Skeletal muscle satellite cell (primary cell): Measurements from ENCODE around the gene IMMP2L.

Experiments
- H3K27me3 ChIP-seq: 2 replicates; pipeline ENCODE4 v1.7.0; 2013; ENCODE audit warnings: low read length; ENCODE audit not compliant: control insufficient read depth, insufficient read depth
- H3K36me3 ChIP-seq: 2 replicates; pipeline ENCODE4 v1.7.0; 2013; ENCODE audit warnings: mild to moderate bottlenecking, control low read depth, low read length; ENCODE audit not compliant: insufficient read depth
- H3K4me1 ChIP-seq: 2 replicates; pipeline ENCODE4 v1.7.0; 2013; ENCODE audit warnings: low read length; ENCODE audit not compliant: control insufficient read depth, insufficient read depth
- H3K4me2 ChIP-seq: 2 replicates; pipeline ENCODE4 v1.7.0; 2013; ENCODE audit warnings: mild to moderate bottlenecking, low read length
- H3K4me3 ChIP-seq: 2 replicates; pipeline ENCODE4 v1.7.0; 2013; ENCODE audit warnings: low read length
- H3K9ac ChIP-seq: 2 replicates; pipeline ENCODE4 v1.7.0; 2013; ENCODE audit warnings: mild to moderate bottlenecking, low read depth, low read length, moderate library complexity
- H3K9me3 ChIP-seq: replicated peaks from 2 replicates; pipeline ENCODE4 v1.7.0; 2013; ENCODE audit warnings: mild to moderate bottlenecking, control low read depth, low read length

The IMMP2L gene

GRCh38 chr7:110880971-110881370 is 681.3 kb downstream of the IMMP2L start:
- H3K4me2 ChIP-seq, result no peak overlapping the region
- H3K27me3 ChIP-seq, result no peaks in the 10 kb centered on the region
- no peak overlapping the region for H3K4me3 ChIP-seq
- H3K36me3 ChIP-seq, result no peaks in the 10 kb centered on the region
- no peak overlapping the region for H3K9ac ChIP-seq
- no peaks in the 10 kb centered on the region for H3K9me3 ChIP-seq
- no peaks in the 10 kb centered on the region for H3K4me1 ChIP-seq

DNA sequence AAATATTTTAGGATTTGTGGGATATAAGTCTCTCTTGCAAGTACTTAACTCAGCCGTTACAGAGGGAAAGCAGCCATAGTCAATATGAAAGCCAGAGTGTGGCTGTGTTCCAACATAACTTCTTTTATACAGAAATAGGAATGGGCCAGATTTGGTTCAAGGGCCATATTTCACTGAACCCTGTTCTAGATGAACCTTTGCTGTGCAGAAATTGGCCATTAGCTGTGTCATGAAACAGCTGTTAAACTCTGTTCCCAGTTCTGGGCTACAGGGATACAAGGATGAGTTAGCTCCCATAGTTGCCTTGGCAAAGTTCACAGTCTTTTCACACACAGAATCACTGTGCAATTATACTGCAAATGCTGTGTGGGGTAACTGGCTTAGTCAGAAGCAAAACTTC is 685.3 kb downstream of the IMMP2L start:
- no peaks in the 10 kb centered on the region for H3K36me3 ChIP-seq
- no peaks in the 10 kb centered on the region for H3K4me1 ChIP-seq
- H3K27me3 ChIP-seq, result no peaks in the 10 kb centered on the region
- no peak overlapping the region for H3K4me3 ChIP-seq
- H3K9ac ChIP-seq, result no peak overlapping the region
- H3K9me3 ChIP-seq, result no peaks in the 10 kb centered on the region
- H3K4me2 ChIP-seq, result no peak overlapping the region

- Histone ChIP-seq H3K9ac (no peak overlapping the region), H3K4me1 (no peaks in the 10 kb centered on the region), H3K9me3 (no peaks in the 10 kb centered on the region), H3K4me2 (no peak overlapping the region), H3K4me3 (no peak overlapping the region), H3K27me3 (no peaks in the 10 kb centered on the region), H3K36me3 (no peaks in the 10 kb centered on the region)
These were observed 686.9 kb downstream of the IMMP2L start for GRCh38 chr7:110875346-110875745.

GRCh38 chr7:110871856-110872255 is 690.4 kb downstream of the IMMP2L start:
- Histone ChIP-seq H3K36me3 (no peaks in the 10 kb centered on the region), H3K9me3 (no peaks in the 10 kb centered on the region), H3K4me3 (no peak overlapping the region), H3K9ac (no peak overlapping the region), H3K4me2 (no peak overlapping the region), H3K4me1 (no peaks in the 10 kb centered on the region), H3K27me3 (no peaks in the 10 kb centered on the region)

- H3K4me3 ChIP-seq, result no peak overlapping the region
- no peak overlapping the region for H3K9ac ChIP-seq
- H3K4me2 ChIP-seq, result no peak overlapping the region
- H3K9me3 ChIP-seq, result no peaks in the 10 kb centered on the region
- H3K4me1 ChIP-seq, result no peaks in the 10 kb centered on the region
- H3K27me3 ChIP-seq, result no peaks in the 10 kb centered on the region
- no peaks in the 10 kb centered on the region for H3K36me3 ChIP-seq
These were observed 691.4 kb downstream of the IMMP2L start for GRCh38 chr7:110870926-110871325.

DNA sequence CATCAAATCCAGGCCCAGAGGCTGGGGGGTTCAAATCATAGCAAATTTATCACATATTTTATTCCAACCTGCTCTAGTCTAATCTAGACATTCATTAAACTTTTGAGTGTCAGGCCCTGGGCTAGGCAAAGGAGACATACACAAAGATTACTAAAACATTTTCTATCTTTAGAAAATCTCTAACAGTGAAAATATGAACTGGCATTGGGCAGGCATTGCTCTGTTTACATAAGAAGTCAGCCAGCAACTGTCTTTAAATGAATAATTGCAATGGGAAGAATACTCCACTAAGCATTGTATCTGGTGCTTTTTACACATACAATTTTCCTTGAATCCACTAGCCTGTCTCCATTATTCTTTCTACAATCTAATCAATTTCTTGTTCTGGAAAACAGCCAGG is 693.8 kb downstream of the IMMP2L start:
- H3K4me3 ChIP-seq, result no peak overlapping the region
- H3K9me3 ChIP-seq, result no peaks in the 10 kb centered on the region
- no peaks in the 10 kb centered on the region for H3K27me3 ChIP-seq
- H3K9ac ChIP-seq, result no peak overlapping the region
- no peaks in the 10 kb centered on the region for H3K4me1 ChIP-seq
- H3K4me2 ChIP-seq, result no peak overlapping the region
- H3K36me3 ChIP-seq, result no peaks in the 10 kb centered on the region

DNA sequence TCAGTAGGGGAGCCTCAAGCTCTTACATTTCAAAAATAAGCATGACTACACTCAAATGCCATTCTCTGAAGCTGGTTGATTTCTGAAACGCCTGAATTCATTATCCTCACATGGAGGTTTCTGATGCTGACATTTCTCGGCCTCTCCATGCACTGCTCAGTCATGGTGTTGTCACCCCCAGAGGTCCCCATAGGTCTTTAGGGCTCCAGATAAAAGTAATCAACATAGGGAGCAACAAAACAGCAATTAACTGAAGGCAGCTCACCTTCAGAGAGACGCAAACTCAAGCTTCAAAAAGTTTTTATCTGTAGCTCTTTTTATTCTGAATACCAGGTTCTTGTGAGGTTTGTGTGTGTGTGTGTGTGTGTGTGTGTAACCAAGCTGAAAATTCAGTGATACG is 694.5 kb downstream of the IMMP2L start:
- no peak overlapping the region for H3K4me2 ChIP-seq
- no peaks in the 10 kb centered on the region for H3K36me3 ChIP-seq
- no peaks in the 10 kb centered on the region for H3K4me1 ChIP-seq
- no peaks in the 10 kb centered on the region for H3K9me3 ChIP-seq
- H3K27me3 ChIP-seq, result no peaks in the 10 kb centered on the region
- no peak overlapping the region for H3K4me3 ChIP-seq
- H3K9ac ChIP-seq, result no peak overlapping the region

DNA sequence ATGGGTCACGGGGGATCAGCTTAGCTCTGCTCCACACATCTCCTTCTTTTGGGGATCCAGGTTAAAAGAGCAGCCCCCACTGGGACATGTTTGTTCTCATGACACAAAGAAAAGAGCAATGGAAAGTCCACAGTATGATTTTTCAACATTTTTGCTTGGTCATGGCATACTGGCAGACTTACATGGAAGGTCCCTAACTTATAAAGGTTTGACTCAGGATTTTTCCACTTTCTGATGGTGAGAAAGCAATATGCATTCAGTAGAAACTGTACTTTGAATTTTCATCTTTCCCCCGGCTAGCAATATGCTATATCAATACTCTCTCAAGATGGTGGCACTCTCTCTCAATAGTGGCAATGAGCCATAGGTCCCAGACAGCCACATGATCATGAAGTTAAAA is 699.0 kb downstream of the IMMP2L start:
- H3K4me3 ChIP-seq, result no peak overlapping the region
- H3K4me2 ChIP-seq, result no peak overlapping the region
- H3K27me3 ChIP-seq, result no peaks in the 10 kb centered on the region
- H3K9me3 ChIP-seq, result no peaks in the 10 kb centered on the region
- H3K4me1 ChIP-seq, result no peaks in the 10 kb centered on the region
- H3K36me3 ChIP-seq, result no peaks in the 10 kb centered on the region
- H3K9ac ChIP-seq, result no peak overlapping the region

DNA sequence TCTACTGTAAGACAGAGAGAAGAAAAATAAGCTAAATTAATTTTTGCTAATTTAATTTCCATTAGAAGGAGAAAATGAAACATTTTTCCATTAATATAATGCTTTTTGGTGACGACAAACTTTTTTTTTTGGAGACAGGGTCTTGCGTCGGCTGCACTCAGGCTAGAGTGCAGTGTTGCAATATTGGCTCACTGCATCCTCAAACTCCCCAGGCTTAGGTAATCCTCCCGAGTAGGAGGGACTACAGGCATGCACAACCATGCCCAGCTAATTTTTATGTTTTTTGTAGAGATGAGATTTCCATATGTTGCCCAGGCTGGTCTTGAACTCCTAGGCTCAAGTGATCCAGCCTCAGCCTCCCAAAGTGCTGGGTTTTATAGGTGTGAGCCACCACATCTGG is 701.1 kb downstream of the IMMP2L start:
- Histone ChIP-seq H3K27me3 (no peaks in the 10 kb centered on the region), H3K9me3 (no peaks in the 10 kb centered on the region), H3K36me3 (no peaks in the 10 kb centered on the region), H3K4me3 (no peak overlapping the region), H3K4me2 (no peak overlapping the region), H3K9ac (no peak overlapping the region), H3K4me1 (no peaks in the 10 kb centered on the region)

DNA sequence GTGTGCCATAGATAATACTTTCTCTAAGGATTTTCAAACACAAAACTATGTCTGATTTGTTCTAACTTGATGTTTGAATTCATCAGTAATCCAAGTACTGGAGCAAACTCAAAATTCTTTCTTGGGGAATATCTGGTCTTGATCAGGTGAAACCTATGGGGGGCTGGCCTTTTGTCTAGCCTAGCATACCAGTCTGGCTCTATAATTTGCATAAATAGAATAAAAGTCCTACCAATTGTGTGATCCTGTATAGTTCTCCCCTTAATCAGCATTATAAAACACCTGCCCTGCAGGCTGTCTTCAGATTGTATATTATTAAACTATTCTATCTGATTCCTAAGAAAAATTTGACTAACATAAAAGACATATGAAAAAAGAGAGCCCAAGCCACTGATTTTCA is 705.2 kb downstream of the IMMP2L start:
- H3K4me1 ChIP-seq, result peaks cover 6% of the 10 kb centered on the region
- H3K4me2 ChIP-seq, result no peak overlapping the region
- H3K4me3 ChIP-seq, result no peak overlapping the region
- H3K27me3 ChIP-seq, result no peaks in the 10 kb centered on the region
- H3K36me3 ChIP-seq, result no peaks in the 10 kb centered on the region
- no peak overlapping the region for H3K9ac ChIP-seq
- no peaks in the 10 kb centered on the region for H3K9me3 ChIP-seq

GRCh38 chr7:110856704-110857103 is 705.6 kb downstream of the IMMP2L start:
- Histone ChIP-seq H3K9ac (no peak overlapping the region), H3K27me3 (no peaks in the 10 kb centered on the region), H3K4me2 (no peak overlapping the region), H3K4me1 (peaks cover 6% of the 10 kb centered on the region), H3K9me3 (no peaks in the 10 kb centered on the region), H3K4me3 (no peak overlapping the region), H3K36me3 (no peaks in the 10 kb centered on the region)

DNA sequence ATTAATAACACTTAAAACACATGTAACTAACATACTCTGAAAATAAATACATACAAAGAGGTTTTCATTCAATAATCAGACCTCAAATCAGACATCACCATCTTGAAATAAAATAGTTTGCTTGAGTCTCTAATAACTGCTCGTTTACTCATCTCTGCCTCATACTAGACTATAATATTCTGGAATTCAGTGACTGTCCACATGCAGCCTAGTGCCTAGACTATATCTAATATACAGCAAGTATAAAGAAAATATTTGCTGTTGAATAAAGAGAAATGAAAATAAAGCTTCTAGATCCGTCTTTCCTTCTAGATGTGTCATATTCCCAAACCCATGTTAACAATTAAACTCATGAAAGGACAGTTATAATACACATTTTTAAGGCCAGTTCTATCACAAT is 707.6 kb downstream of the IMMP2L start:
- no peaks in the 10 kb centered on the region for H3K36me3 ChIP-seq
- H3K9ac ChIP-seq, result no peak overlapping the region
- no peaks in the 10 kb centered on the region for H3K27me3 ChIP-seq
- H3K4me1 ChIP-seq, result peaks cover 6% of the 10 kb centered on the region
- no peaks in the 10 kb centered on the region for H3K9me3 ChIP-seq
- H3K4me2 ChIP-seq, result no peak overlapping the region
- no peak overlapping the region for H3K4me3 ChIP-seq
